ENCODE results near the gene DIS3L2.

DNA sequence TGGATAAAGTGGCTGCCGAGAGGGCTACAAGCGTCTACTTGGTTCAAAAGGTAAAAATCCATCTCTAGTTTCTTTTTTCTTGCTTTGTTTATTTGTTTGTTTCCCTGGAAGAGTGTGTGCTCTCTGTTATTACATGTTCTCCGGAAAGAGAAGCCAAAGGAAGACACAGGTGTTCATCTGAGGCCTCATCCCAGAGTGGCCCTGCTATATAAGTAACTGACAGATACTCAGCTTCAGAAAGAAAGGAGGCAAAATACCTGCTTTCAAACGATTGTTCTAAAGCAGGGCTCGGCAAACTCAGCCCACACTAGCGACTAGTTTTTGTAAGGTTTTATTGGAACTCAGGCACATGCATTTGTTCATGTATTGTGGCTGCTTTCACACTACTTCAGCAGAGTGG is 277.1 kb downstream of the DIS3L2 start:
- TF ChIP-seq, protein P1, sequence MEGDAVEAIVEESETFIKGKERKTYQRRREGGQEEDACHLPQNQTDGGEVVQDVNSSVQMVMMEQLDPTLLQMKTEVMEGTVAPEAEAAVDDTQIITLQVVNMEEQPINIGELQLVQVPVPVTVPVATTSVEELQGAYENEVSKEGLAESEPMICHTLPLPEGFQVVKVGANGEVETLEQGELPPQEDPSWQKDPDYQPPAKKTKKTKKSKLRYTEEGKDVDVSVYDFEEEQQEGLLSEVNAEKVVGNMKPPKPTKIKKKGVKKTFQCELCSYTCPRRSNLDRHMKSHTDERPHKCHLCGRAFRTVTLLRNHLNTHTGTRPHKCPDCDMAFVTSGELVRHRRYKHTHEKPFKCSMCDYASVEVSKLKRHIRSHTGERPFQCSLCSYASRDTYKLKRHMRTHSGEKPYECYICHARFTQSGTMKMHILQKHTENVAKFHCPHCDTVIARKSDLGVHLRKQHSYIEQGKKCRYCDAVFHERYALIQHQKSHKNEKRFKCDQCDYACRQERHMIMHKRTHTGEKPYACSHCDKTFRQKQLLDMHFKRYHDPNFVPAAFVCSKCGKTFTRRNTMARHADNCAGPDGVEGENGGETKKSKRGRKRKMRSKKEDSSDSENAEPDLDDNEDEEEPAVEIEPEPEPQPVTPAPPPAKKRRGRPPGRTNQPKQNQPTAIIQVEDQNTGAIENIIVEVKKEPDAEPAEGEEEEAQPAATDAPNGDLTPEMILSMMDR (IDR thresholded peaks at IDR 0.05) = no peak
- no peak for TF ChIP-seq EP300 (IDR thresholded peaks at IDR 0.05)

All from esophagus muscularis mucosa (tissue), 3 donors.